Measurements from ENCODE around the gene ROBO2. TPM values are rescaled to one million over a fixed set of nuclear protein-coding genes. Genes with fewer than 3 reads are reported as not detected.

ROBO2 gene
- total RNA-seq, 4 donors from 2014 or later = 0.16 to 4.0 (median 1.3) TPM

DNA sequence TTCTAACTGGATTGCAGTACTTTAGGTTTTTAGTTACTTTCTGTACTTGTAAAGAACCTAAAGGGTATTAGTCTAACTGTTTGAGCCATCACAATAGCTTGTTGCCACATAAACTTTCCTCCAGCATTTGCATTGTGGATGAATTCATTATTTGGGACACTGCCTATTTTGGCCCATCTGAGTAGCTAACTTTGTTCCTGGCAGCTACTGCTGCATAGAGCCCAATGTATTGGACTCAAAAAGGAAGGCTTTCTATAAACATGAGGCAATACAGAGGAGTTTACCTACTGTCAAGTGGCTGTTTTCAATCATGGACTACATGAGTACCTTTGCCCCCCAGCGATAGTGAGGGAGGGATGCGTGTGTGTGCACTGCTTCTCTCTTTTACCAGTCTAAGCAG, 1.9 kb downstream of the ROBO2 start:
- TF ChIP-seq, protein P1, sequence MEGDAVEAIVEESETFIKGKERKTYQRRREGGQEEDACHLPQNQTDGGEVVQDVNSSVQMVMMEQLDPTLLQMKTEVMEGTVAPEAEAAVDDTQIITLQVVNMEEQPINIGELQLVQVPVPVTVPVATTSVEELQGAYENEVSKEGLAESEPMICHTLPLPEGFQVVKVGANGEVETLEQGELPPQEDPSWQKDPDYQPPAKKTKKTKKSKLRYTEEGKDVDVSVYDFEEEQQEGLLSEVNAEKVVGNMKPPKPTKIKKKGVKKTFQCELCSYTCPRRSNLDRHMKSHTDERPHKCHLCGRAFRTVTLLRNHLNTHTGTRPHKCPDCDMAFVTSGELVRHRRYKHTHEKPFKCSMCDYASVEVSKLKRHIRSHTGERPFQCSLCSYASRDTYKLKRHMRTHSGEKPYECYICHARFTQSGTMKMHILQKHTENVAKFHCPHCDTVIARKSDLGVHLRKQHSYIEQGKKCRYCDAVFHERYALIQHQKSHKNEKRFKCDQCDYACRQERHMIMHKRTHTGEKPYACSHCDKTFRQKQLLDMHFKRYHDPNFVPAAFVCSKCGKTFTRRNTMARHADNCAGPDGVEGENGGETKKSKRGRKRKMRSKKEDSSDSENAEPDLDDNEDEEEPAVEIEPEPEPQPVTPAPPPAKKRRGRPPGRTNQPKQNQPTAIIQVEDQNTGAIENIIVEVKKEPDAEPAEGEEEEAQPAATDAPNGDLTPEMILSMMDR (IDR thresholded peaks at IDR 0.05; ENCODE audit: low read depth) = no peak

DNA sequence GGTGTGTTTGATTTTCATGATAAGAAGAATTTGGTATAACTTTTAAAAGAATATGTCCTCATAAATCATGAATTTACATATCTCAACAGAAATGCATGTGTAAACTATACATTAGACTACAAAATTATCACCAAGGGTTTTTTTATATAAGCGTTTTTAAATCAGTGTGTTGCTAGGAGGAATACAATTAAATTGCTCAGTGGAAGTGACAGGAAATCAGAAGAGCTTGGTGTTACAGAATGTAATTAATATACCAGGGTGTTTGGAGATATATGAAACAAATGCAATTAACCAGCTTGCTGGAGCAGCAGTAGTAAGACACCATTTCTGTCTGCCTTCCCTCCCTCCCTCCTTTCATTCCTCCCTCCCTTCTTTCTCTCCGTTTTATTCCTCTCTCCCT, 2.4 kb downstream of the ROBO2 start:
- TF ChIP-seq, protein P1 (IDR thresholded peaks at IDR 0.05; ENCODE audit: low read depth) = no peak

DNA sequence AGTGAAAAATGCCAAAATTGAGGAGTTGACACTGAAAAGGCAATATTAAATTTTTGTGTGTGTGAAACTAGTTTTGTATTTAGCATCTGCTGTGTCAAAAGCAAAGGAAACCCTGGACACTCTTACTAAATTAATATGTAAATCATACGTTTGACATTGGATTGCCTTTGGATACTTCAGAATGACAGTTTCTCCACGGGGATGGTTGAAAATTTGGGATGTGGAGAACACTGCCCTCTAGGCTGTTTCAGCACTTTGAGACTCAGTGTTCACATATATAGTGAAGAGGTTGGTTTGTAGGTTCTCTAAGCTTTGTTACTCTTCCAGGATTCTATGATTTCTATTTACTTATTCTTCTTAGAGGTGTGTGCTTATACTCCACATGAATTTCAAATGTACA, 3.0 kb downstream of the ROBO2 start:
- TF ChIP-seq, protein P1 (IDR thresholded peaks at IDR 0.05; ENCODE audit: low read depth) = no peak

DNA sequence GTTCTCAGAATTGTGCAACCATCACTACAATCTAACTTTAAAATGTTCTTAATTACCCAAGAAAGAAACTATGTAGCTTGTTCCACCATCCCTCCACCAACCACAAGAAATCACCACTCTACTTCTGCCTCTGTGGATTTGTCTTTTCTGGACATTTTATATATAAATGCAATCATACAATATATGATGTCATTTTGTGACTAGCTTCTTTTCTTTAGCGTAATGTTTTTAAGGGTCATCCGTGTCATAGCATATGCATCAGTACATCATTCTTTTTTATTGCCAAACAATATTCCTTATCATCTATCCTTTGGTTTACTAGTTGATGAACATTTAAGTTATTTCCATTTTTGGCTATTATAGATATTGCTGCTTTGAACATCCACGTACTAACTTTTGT, 5.8 kb downstream of the ROBO2 start:
- TF ChIP-seq, protein P1 (IDR thresholded peaks at IDR 0.05; ENCODE audit: low read depth) = no peak

DNA sequence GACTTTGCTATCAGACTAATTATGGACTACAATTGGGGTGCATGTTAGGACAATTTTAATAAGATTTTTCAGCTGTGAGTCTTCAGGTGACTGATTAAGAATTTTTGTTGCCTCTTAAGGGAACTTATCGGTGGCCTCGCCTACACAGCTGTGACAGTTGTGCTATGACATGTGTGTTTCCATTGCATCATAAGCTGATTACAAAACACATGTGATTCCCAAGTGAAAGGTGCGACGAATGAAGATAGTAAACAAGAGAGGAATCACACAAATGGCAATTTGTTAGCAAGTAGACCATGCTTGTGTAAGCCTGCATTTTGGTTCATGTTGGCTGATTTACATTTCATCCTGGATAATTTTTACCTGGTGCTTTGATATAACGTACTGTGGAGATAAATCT, 8.3 kb downstream of the ROBO2 start:
- TF ChIP-seq, protein P1 (IDR thresholded peaks at IDR 0.05; ENCODE audit: low read depth) = no peak

DNA sequence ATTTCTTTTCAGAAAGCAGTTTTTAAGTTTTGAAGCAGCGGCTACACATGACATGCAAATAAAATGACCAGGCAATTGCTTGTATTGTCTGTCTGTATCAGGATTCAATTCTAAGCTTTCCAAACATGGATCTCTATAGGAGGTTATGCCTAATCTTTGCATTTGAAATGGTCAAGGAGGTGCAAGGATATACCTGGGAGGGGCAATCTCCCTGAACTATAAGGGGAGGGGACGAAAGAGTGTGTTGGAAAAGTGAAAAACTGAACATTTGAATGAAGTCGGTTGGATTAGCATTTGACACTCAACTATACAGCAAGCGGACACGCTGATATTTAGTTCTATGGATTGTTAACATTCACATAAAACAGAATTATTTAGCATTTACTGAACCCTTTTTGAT, 11.7 kb downstream of the ROBO2 start:
- TF ChIP-seq, protein P1 (IDR thresholded peaks at IDR 0.05; ENCODE audit: low read depth) = no peak

DNA sequence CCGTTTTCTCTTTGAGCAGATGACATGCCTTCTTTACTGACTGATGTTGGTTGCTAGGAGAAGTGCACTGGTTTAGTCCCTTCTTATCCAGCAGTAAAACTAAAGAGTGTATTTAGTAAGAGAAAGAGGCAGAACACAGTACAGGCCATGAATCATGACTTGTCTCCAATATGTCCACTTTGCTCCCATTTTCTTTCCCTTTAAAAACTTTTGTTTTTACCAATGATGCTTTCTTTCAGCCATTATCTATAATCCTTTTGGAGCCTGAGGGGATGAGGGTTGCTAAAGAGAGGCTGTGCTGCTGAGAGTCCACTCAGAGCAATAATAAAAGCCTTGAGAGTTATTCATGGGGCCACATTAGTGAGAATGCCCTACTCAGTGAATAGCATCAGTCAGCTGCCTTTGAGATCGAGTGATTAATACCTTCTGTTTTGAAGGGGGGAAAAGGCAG, 12.2 kb downstream of the ROBO2 start:
- TF ChIP-seq, protein P1 (IDR thresholded peaks at IDR 0.05; ENCODE audit: low read depth) = no peak

Measured in subcutaneous adipose tissue (tissue), 4 donors.